HG03469 (cell line): ENCODE data around the gene CD74.
A peak's percentile ranks its signal among the peaks of the same experiment; 100 is the strongest.
"Not testable (repeated sequence)": the region's sequence is repeated elsewhere in the genome, so short reads cannot be mapped to it uniquely, and the experiment has no call there.

Source experiments
- ATAC-seq: cut with Tn5 transposase; IDR thresholded peaks from one replicate; pipeline ENCODE4 v1.9.1; 2021; ENCODE audit warnings: mild to moderate bottlenecking, moderate library complexity, moderate number of reproducible peaks; ENCODE audit not compliant: unreplicated experiment

The CD74 gene

DNA sequence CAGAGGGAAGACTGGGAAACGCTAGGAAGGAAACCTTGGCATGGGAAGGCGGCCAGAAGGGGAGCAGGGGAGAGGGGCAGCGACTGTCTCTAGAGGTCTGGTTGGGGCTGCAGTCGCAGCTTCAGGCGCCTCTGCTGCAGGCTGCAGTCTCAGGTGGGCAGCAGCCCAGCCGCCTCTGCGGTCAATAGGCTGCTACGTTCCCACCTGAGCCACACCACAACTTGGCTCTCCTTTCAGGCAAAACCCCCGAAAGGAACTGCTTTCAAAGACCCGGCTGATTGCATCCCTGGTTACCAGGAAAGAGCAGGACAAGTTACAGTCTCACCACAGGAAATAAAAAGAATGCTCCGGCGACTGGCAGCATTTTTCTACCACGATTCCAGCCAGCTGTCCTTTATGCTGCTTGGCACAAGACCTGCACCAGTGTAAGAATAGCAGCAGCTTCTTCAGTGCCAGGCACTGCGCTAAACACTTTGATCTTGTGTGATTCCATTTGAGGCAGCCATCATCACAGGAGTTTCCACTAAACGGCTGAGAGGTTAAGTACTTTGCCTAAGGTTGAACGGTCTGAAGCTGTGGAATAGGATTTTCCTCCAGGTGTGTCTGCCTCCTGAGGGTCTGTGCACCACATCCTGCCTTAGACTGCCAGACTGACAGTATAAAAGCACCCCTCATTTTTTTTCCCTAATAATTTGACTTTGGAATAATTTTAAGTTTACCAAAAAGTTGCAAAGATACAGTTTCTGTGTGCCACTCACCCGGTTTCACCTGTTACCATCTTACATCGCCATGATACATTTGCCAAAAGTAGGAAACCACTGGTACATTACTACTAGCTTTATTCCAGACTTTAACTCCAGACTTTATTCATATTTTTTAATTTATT, 29.3 kb upstream of the CD74 start:
- ATAC-seq: no peak

GRCh38 chr5:150440948-150441812, 28.5 kb upstream of the CD74 start:
- no peak for ATAC-seq

GRCh38 chr5:150438873-150439546, 26.3 kb upstream of the CD74 start:
- no peak for ATAC-seq

- peak; percentile 85 for ATAC-seq
These were observed 23.5 kb upstream of the CD74 start for GRCh38 chr5:150436141-150436680.

DNA sequence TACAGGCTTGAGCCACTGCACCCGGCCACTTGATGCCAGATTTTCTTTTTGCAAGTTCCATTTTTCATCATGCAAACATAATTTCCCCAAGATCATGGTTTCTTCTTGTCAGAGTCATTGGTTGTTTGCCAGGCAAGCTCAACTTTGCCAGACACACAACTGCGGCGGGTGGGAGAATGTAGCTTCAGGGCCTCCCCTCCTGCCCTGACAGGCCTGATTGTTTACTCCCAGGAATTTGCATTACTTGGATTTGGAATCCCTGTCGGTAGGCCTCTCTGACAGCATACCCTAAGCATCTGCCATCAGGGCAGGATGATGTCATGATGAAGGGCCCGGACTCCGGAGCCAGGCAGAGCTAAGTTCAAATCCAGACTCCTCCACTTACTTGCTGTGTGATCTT, 21.8 kb upstream of the CD74 start:
- no peak for ATAC-seq

GRCh38 chr5:150431574-150431973, 18.9 kb upstream of the CD74 start:
- ATAC-seq: no peak

DNA sequence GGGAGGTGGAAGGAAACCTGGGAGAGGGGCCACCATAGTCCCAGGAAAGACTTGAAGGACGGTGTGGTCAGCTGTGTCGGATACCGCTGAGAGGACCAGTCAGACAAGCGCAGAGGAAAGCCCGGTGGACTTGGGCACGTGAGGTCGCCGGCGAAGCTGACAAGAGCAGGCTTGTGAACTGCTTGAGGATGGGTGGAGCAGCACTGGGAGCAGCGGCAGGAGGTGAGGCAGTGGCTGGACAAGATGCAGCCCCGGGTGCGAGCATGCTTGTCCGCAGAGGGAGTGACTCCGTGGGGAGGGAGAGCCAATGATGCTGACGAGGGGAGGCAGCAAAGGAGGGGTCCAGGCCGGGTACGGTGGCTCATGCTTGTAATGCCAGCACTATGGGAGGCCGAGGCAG, 18.3 kb upstream of the CD74 start:
- no peak for ATAC-seq

GRCh38 chr5:150429410-150429873, 16.7 kb upstream of the CD74 start:
- ATAC-seq: no peak

DNA sequence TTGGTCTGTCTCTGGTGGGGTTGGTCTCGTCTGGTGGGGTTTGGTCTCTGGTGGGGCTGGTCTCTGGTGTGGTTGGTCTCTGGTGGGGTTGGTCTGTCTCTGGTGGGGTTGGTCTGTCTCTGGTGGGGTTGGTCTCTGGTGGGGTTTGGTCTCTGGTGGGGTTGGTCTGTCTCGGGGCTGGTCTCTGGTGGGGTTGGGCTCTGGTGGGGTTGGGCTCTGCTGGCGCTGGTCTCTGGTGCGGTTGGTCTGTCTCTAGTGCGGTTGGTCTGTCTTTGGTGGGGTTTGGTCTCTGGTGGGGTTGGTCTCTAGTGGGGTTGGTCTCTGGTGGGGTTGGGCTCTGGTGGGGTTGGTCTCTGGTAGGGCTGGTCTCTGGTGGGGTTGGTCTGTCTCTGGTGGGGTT, 16.3 kb upstream of the CD74 start:
- ATAC-seq: no peak

- no peak for ATAC-seq
These were observed 15.6 kb upstream of the CD74 start for GRCh38 chr5:150428106-150428876.

GRCh38 chr5:150426165-150426564, 13.5 kb upstream of the CD74 start:
- ATAC-seq: not testable (repeated sequence)

GRCh38 chr5:150422758-150423157, 10.0 kb upstream of the CD74 start:
- no peak for ATAC-seq

DNA sequence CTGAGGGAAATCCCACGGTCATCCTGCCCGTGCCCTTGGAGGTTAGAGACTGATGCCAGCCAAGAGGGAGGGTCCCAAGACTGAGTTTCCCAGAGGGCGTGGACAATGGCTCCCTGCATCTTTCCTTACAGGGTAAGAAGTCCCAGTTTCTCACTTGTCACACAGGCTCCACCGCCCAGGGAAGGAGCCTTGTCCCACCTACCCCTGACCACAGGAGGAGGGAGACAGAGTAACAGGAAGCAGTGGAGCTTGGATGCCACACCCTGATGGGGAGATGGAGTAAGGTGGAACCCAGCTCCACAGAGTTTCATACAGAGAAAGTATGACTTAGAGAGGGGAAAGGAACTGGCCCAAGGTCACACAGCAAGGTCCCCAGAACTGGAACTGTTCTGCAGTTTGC, 9.4 kb upstream of the CD74 start:
- no peak for ATAC-seq

DNA sequence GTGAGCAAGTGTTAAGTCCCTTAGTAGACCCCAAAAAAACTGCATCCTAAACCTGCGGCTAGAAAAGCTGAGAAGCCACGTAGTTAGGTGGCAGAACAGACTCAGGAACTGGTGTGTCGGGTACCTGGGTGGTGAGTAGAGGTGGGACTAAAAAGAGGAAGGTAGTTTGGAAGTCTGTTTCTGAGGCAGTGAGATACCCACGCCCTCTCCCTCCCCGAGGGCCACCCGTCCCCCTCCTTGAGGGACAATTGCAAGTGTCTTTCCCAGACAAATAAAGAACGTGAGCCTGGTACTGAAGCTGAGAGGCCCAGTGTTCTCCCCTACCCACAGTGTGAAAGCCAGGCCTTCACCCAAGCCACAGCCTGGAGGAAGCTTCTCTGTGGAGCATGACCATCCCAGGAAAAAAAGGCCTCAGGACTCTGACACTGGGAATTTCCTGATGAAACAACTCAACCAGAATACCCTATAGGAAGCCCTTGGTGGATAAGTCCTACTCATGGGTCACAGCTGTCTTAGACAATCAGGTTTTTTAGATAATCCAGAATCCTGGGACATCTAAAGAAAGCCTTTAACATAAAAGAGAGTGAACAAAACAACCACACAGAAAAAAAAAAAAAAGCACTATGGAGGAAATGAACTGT, 7.0 kb upstream of the CD74 start:
- peak; percentile 40 for ATAC-seq

DNA sequence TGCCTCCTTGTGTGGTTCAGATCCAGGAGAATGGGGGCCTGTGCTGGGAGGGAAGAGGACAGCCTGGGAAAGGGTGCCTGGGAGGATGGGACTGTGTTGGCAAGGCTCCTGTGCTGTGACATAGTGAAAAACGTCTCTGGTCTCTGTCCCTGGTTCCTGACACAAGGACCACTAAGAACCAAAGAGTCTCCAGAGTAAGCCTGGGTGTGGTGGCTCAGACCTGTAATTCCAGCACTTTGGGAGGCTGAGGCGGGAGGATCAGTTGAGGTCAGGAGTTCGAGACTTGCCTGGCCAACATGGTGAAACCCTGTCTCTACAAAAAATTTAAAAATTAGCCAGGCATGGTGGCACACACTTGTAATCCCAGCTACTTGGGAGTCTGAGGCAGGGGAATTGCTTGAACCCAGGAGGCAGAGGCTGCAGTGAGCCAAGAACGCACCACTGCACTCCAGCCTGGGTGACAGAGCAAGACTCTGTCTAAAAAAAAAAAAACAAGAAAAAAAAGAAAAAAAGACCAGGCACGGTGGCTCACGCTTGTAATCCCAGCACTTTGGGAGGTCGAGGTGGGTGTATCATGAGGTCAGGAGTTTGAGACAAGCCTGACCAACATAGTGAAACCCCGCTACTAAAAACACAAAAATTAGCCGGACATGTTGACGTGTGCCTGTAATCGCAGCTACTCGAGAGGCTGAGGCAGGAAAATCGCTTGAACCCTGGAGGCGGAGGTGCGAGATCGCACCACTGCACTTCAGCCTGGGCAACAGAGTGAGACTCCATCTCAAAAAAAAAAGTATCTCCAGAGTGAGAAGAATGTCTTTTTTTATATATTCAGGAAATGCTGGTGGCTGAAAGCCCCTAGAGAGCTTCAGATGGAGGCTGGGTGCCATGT, 1.4 kb upstream of the CD74 start:
- not testable (repeated sequence) for ATAC-seq

DNA sequence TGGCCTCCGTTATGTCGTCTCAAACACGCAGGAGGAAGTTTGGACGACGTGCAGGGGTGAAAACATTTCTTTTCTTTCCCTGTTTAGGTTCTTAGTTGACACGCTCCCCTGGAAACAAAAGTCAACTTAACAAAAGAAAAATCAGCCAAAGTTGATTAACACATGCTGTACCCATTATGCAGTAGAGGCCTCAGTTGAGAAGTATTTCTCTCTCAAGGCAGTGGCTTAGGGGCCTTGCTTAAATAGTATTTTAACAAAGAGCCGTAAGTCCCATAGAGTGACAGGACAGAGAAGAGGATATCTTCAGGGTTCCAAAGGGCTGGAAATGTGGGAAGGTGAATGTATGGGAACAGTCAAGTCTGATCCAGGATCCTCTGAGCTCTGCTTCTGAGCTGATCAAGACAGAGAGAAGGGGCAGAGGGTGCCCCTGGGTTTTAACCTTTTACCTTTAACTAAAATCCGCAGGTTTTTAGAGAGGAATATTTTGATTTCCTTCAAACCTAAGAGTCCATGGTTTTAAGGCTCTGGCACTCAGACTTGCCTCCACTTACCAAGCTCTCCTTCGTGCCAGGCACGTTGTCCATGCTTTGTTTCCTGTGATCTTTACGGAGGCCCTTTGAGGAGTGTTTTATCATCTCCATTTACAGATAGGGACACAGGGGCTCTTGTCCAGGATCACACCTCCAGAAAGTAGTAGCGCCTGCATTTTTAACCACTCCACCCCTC, 629 bp upstream of the CD74 start:
- no peak for ATAC-seq

DNA sequence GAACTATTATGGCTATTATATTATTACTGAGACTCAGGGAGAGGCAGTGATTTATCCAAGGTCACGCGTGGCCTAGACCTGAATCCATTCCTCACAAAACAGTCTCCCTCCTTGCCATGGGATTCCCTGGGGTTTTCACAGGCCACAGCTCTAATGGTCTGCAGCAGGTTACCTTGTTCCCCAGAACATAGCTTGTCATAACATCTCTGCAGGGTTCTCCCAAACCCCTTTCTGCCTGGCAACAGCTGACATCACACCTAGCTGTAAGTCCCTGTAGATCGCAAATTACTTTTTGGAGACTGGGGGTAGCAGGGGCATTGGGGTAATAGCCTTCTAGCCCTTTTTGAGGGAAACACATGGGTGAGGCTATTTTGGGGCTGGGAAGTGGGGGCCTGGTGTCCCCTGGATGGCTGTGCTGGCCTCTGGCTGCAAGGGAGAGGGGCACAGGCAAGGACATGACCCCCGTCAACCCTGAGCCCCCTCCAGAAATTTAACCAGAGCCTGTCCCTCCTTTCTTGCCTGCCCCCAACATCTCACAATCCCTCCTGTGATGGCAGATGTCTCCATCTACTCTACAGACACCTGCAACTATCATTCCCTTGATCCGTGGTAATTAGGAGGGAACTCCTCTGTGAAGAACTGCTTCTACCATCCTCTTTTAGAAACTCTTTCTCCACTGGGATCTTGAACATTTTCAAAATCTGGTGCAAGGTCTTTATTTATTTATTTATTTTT, 1.3 kb downstream of the CD74 start:
- ATAC-seq: no peak
